Endothelial cell of umbilical vein (primary cell): ENCODE measurements around the gene EIF4G2. TPM values are rescaled to one million over a fixed set of nuclear protein-coding genes. Genes with fewer than 3 reads are reported as not detected.

ENCODE experiments used
- BruUV-seq: library from RNA; stranded (reverse); fragments of 400-500 nt; replicated peaks from 2 replicates; lab custom pipeline; 2021; lab: Mats Ljungman, UMichigan
- CTCF ChIA-PET: fragments of 300-600, 350-600 bp; sonication (Branson Sonifier 250); formaldehyde crosslinking; loops from one replicate; lab custom pipeline; 2021; ENCODE audit warnings: antibody characterized with exemption, inconsistent platforms; lab: Charles Lee
- POLR2A ChIA-PET: fragments of 300-600, 350-600 bp; sonication (Branson Sonifier 250); formaldehyde crosslinking; loops from one replicate; lab custom pipeline; 2021; ENCODE audit warnings: antibody characterized with exemption, inconsistent platforms; lab: Charles Lee
- DNase-seq: peaks from one replicate; pipeline ENCODE4 v3.0.0-alpha.2; 2011; ENCODE audit warnings: low read depth, low spot score
- FAIRE-seq: peaks from 2 replicates; lab custom pipeline; 2011; peaks lifted over from hg19 to GRCh38; lab: Jason Lieb, UNC
- H2AFZ ChIP-seq: 2 replicates; pipeline ENCODE4 v1.6.0; 2012; ENCODE audit warnings: low read depth, low read length, control low read depth, inconsistent platforms
- H3K27ac ChIP-seq: 2 replicates; pipeline ENCODE4 v1.5.1; 2011; ENCODE audit warnings: low read depth, mild to moderate bottlenecking, control low read depth, low read length, moderate library complexity; ENCODE audit not compliant: insufficient read depth
- H3K27me3 ChIP-seq, 2 experiments: 2 replicates each; pipeline versions ENCODE4 v1.6.0 to v1.6.1; 2011; ENCODE audit warnings: low read length in 2 of 2, mixed read lengths in 1 of 2; ENCODE audit not compliant: control insufficient read depth in 2 of 2, insufficient read depth in 2 of 2
- H3K36me3 ChIP-seq, 2 experiments: 2 replicates in 1 of 2; 3 replicates in 1 of 2; pipeline ENCODE4 v1.5.1; 2011; ENCODE audit warnings: low read length in 2 of 2, mild to moderate bottlenecking in 1 of 2, moderate library complexity in 1 of 2; ENCODE audit not compliant: control insufficient read depth in 2 of 2, insufficient read depth in 2 of 2; ENCODE audit errors: extremely low read depth in 1 of 2
- H3K4me1 ChIP-seq: 3 replicates; pipeline ENCODE4 v1.5.1; 2011; ENCODE audit warnings: mild to moderate bottlenecking, low read length; ENCODE audit not compliant: control insufficient read depth, insufficient read depth; ENCODE audit errors: extremely low read depth
- H3K4me2 ChIP-seq: 2 replicates; pipeline ENCODE4 v1.6.1; 2011; ENCODE audit warnings: low read length, control low read depth, mixed read lengths; ENCODE audit not compliant: insufficient read depth
- H3K4me3 ChIP-seq, 3 experiments: fragments of 200-600 bp in 1 of 3; sonication (generic), shearing (Covaris generic) in 1 of 3; replicated peaks in 1 of 3; 2 replicates each; pipeline ENCODE4 v1.5.1; 2011 to 2016; ENCODE audit warnings: control low read depth in 3 of 3, low read length in 3 of 3, mild to moderate bottlenecking in 2 of 3, inconsistent platforms in 1 of 3, low read depth in 1 of 3, moderate library complexity in 1 of 3; ENCODE audit not compliant: insufficient read depth in 1 of 3
- H3K79me2 ChIP-seq: 2 replicates; pipeline ENCODE4 v1.6.0; 2012; ENCODE audit warnings: low read length, inconsistent platforms; ENCODE audit not compliant: control insufficient read depth, insufficient read depth
- H3K9ac ChIP-seq: replicated peaks from 2 replicates; pipeline ENCODE3; 2011; ENCODE audit warnings: low read length, control low read depth; ENCODE audit not compliant: insufficient read depth; ENCODE audit errors: extremely low read depth
- H3K9me1 ChIP-seq: replicated peaks from 3 replicates; pipeline ENCODE4 v1.6.0; 2011; ENCODE audit warnings: mild to moderate bottlenecking, low read length; ENCODE audit not compliant: control insufficient read depth, insufficient read depth; ENCODE audit errors: extremely low read depth
- H3K9me3 ChIP-seq: replicated peaks from 2 replicates; pipeline ENCODE4 v1.5.1; 2012; ENCODE audit warnings: low read length, inconsistent platforms; ENCODE audit not compliant: control insufficient read depth, insufficient read depth
- H4K20me1 ChIP-seq: replicated peaks from 2 replicates; pipeline ENCODE3; 2011; ENCODE audit warnings: mild to moderate bottlenecking, low read length; ENCODE audit not compliant: control insufficient read depth, insufficient read depth; ENCODE audit errors: extremely low read depth
- FOS ChIP-seq: IDR thresholded peaks from 2 replicates; pipeline ENCODE4 v1.6.1; 2011; ENCODE audit warnings: mild to moderate bottlenecking, low read length, moderate library complexity, borderline replicate concordance; ENCODE audit not compliant: insufficient read depth
- JUN ChIP-seq: IDR thresholded peaks from 2 replicates; pipeline ENCODE4 v1.6.1; 2011; ENCODE audit warnings: borderline replicate concordance, low read depth; ENCODE audit not compliant: insufficient read length, insufficient read depth
- MYC ChIP-seq: IDR thresholded peaks from one replicate; pipeline ENCODE4 v1.6.1; 2011; ENCODE audit warnings: mild to moderate bottlenecking, low read depth, low read length
- POLR2A ChIP-seq: IDR thresholded peaks from 2 replicates; pipeline ENCODE4 v1.6.1; 2012; ENCODE audit warnings: low read depth, mild to moderate bottlenecking, control low read depth, low read length
- POLR2AphosphoS5 ChIP-seq: IDR thresholded peaks from 2 replicates; pipeline ENCODE4 v1.6.1; 2012; ENCODE audit warnings: low read depth, mild to moderate bottlenecking, control low read depth, low read length, moderate library complexity; ENCODE audit not compliant: insufficient read depth
- dilution Hi-C: fragments of 300-500 bp; cut with MboI; formaldehyde crosslinking; loops from one replicate; pipeline ENCODE4 v1.15.0; 2019; ENCODE audit warnings: low sequenced_read_pairs; ENCODE audit not compliant: extremely low pct_ligation_motif_present
- intact Hi-C: fragments of 100-400 bp; cut with micrococcal nuclease; formaldehyde crosslinking; loops from one replicate; pipeline ENCODE4 v1.10.0; 2022
- polyA plus RNA-seq, 4 experiments: library from polyadenylated mRNA; depleted of rRNA in 3 of 4; stranded (reverse) in 3 of 4; unstranded in 1 of 4; fragments of >200 nt; gene quantifications; 2 replicates each; pipeline versions ENCODE4 v1.2.1 to v1.2.3, GENCODE V29; 2011 to 2012; ENCODE audit warnings: missing spikeins in 1 of 4
- total RNA-seq: library from RNA; stranded (reverse); gene quantifications from 2 replicates; pipeline ENCODE4 v1.2.3, GENCODE V29; 2021
- TF ChIP-seq, protein P1 (sequence below): IDR thresholded peaks from 2 replicates; pipeline ENCODE4 v1.6.1; 2011; ENCODE audit not compliant: insufficient read depth, insufficient read length
- TF ChIP-seq, protein P2 (sequence below), 2 donors: IDR thresholded peaks; 1 replicate in 1 of 2; 2 replicates in 1 of 2; pipeline ENCODE4 v1.5.1; 2011; ENCODE audit warnings: low read length in 2 of 2, mild to moderate bottlenecking in 2 of 2, moderate library complexity in 2 of 2, control low read depth in 1 of 2, inconsistent platforms in 1 of 2, low read depth in 1 of 2; ENCODE audit not compliant: insufficient read depth in 1 of 2; ENCODE audit errors: extremely low read depth in 1 of 2

Gene EIF4G2
- total and polyA plus RNA-seq, 2 donors (not counting 3 experiments of a cell fraction or from before 2014, with no cell fraction given) = 382 to 1,194 TPM

DNA sequence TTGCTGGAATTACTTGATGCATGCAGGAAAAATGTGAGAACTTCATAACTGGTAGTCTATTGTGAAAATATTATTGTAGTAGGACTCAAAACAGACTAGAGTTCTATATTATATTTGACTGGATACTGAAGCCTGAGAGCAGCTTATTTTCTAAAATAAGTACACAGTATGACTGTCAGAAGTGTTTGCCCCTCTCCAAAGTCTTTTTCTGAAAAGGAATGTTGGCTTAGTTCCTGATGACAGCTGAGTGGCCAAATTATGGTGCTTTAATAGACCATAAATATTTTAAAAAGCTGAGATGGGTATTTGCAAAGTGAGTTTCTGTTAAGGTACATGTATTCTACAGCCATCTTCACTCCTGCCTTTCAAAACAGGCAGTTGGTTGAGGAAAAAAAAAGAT is 36.1 kb upstream of the EIF4G2 start:
- FAIRE-seq = no peak
- dilution Hi-C loops (no loop called here), intact Hi-C loops (no loop called here)
- Histone ChIP-seq H3K27me3 (no peaks in the 10 kb centered on the region), H3K9me3 (no peaks in the 10 kb centered on the region), H3K79me2 (no peaks in the 10 kb centered on the region), H3K36me3 (no peaks in the 10 kb centered on the region), H3K9me1 (no peaks in the 10 kb centered on the region), H3K4me2 (no peak overlapping the region), H2AFZ (no peak overlapping the region), H3K9ac (no peak overlapping the region), H3K27ac (no peak overlapping the region), H3K4me3 (no peak overlapping the region), H4K20me1 (no peaks in the 10 kb centered on the region), H3K4me1 (no peaks in the 10 kb centered on the region)
- POLR2A ChIA-PET = interaction anchor here (0.5 kb wide), 1 partner anchor 1080 kb away, joined by 3 read pairs; no protein-coding TSS in a partner anchor
- BruUV-seq = no TSS peak
- no peak for TF ChIP-seq POLR2AphosphoS5
- TF ChIP-seq, protein P1, sequence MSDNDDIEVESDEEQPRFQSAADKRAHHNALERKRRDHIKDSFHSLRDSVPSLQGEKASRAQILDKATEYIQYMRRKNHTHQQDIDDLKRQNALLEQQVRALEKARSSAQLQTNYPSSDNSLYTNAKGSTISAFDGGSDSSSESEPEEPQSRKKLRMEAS = no peak
- TF ChIP-seq FOS = no peak
- no peak for TF ChIP-seq POLR2A
- TF ChIP-seq JUN = no peak
- TF ChIP-seq, protein P2, sequence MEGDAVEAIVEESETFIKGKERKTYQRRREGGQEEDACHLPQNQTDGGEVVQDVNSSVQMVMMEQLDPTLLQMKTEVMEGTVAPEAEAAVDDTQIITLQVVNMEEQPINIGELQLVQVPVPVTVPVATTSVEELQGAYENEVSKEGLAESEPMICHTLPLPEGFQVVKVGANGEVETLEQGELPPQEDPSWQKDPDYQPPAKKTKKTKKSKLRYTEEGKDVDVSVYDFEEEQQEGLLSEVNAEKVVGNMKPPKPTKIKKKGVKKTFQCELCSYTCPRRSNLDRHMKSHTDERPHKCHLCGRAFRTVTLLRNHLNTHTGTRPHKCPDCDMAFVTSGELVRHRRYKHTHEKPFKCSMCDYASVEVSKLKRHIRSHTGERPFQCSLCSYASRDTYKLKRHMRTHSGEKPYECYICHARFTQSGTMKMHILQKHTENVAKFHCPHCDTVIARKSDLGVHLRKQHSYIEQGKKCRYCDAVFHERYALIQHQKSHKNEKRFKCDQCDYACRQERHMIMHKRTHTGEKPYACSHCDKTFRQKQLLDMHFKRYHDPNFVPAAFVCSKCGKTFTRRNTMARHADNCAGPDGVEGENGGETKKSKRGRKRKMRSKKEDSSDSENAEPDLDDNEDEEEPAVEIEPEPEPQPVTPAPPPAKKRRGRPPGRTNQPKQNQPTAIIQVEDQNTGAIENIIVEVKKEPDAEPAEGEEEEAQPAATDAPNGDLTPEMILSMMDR (IDR thresholded peaks at IDR 0.05; ENCODE audit: extremely low read depth in 1 of 2, insufficient read depth in 1 of 2, low read depth in 1 of 2, low read length in 2 of 2) = no peak
- TF ChIP-seq MYC = no peak
- DNase-seq = no peak
- CTCF ChIA-PET = no interaction called here
